K562 (cell line): ENCODE results near the gene TNFSF9.

Source experiments
- ATF1 ChIP-seq, 2 experiments: fragments of 450-650 bp in 1 of 2; IDR thresholded peaks; 2 replicates each; pipeline ENCODE4 v1.6.1; 2016; ENCODE audit warnings: missing compliant biosample characterization in 1 of 2, missing genetic modification characterization in 1 of 2
- BMI1 ChIP-seq: fragments of 150-350 bp; IDR thresholded peaks from 2 replicates; pipeline ENCODE4 v1.6.1; 2014; ENCODE audit warnings: low read length
- FOXJ3 ChIP-seq: sonication (generic); formaldehyde crosslinking; IDR thresholded peaks from 2 replicates; pipeline ENCODE4 v1.4.0; 2020; ENCODE audit warnings: mild to moderate bottlenecking, missing genetic modification reagents
- MXD1 ChIP-seq: fragments of 250-450 bp; sonication (Bioruptor Pico); IDR thresholded peaks from 2 replicates; pipeline ENCODE4 v1.8.0; 2021; ENCODE audit warnings: borderline replicate concordance, mild to moderate bottlenecking, moderate library complexity; ENCODE audit not compliant: poor library complexity, severe bottlenecking
- POLR2A ChIP-seq: fragments of 450-650 bp; conservative IDR thresholded peaks from 2 replicates; pipeline ENCODE4 v1.6.1; 2016
- RFX5 ChIP-seq: IDR thresholded peaks from 2 replicates; pipeline ENCODE4 v1.6.1; 2011; ENCODE audit warnings: low read depth, mild to moderate bottlenecking, improper control_type of control experiment, low read length
- SREBF2 ChIP-seq: sonication (generic); formaldehyde crosslinking; IDR thresholded peaks from 2 replicates; pipeline ENCODE4 v1.4.0; 2020; ENCODE audit warnings: mild to moderate bottlenecking, missing genetic modification reagents
- TCFL5 ChIP-seq: fragments of 250-450 bp; sonication (Bioruptor Pico); conservative IDR thresholded peaks from 2 replicates; pipeline ENCODE4 v1.6.1; 2021; ENCODE audit warnings: mild to moderate bottlenecking, moderate library complexity, matching md5 sums
- ZBTB11 ChIP-seq, 3 experiments: fragments of 200-800 bp in 1 of 3; fragments of 250-450 bp in 1 of 3; fragments of 450-650 bp in 1 of 3; sonication (Bioruptor Pico) in 1 of 3; sonication (Bioruptor generic) in 1 of 3; formaldehyde crosslinking in 1 of 3; IDR thresholded peaks; 2 replicates each; pipeline versions ENCODE4 v1.6.1 to v1.8.0; 2016 to 2022; ENCODE audit warnings: mild to moderate bottlenecking in 2 of 3, missing genetic modification characterization in 2 of 3, missing compliant biosample characterization in 1 of 3, moderate library complexity in 1 of 3
- ZNF76 ChIP-seq: fragments of 250-450 bp; sonication (Bioruptor Pico); IDR thresholded peaks from 2 replicates; pipeline ENCODE4 v1.4.0; 2020; ENCODE audit warnings: mild to moderate bottlenecking, moderate library complexity, borderline replicate concordance
- TF ChIP-seq, protein P1 (sequence below), 3 experiments: IDR thresholded peaks in 2 of 3; conservative IDR thresholded peaks in 1 of 3; 2 replicates each; pipeline ENCODE4 v1.5.1; 2011 to 2012; ENCODE audit warnings: low read length in 3 of 3, mild to moderate bottlenecking in 3 of 3, control low read depth in 2 of 3, improper control_type of control experiment in 1 of 3, inconsistent platforms in 1 of 3, low read depth in 1 of 3, mixed read lengths in 1 of 3, moderate library complexity in 1 of 3; ENCODE audit not compliant: insufficient read depth in 2 of 3

DNA sequence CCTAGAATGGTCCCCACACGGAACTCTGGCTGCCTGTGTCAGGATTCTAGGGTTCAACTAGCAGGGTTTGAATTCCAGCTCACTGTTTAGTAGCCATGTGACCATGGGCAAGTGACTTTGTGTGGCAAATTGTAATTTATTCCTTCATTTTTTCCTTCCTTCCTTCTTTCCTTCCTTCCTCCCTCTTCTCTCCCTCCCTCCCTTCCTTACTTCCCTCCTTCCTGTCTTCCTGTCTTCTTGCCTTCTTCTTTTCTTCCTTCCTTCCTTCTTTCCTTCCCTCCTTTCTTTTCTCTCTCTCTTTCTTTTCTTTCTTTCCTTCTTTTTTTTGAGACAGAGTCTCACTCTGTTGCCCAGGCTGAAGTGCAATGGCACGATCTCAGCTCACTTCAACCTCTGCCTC lies 40.7 kb upstream of the TNFSF9 start:
- TF ChIP-seq POLR2A (no peak), ATF1 (CRISPR knock-in tag; IDR thresholded peaks at IDR 0.05) (no peak), ATF1 (tag; IDR thresholded peaks at IDR 0.05) (no peak), FOXJ3 (no peak), TCFL5 (CRISPR knock-in tag) (no peak), ZNF76 (CRISPR knock-in tag) (no peak), ZBTB11 (CRISPR knock-in tag; IDR thresholded peaks at IDR 0.05) (no peak), SREBF2 (no peak), MXD1 (CRISPR knock-in tag) (no peak), BMI1 (no peak), RFX5 (no peak)
- TF ChIP-seq, protein P1, sequence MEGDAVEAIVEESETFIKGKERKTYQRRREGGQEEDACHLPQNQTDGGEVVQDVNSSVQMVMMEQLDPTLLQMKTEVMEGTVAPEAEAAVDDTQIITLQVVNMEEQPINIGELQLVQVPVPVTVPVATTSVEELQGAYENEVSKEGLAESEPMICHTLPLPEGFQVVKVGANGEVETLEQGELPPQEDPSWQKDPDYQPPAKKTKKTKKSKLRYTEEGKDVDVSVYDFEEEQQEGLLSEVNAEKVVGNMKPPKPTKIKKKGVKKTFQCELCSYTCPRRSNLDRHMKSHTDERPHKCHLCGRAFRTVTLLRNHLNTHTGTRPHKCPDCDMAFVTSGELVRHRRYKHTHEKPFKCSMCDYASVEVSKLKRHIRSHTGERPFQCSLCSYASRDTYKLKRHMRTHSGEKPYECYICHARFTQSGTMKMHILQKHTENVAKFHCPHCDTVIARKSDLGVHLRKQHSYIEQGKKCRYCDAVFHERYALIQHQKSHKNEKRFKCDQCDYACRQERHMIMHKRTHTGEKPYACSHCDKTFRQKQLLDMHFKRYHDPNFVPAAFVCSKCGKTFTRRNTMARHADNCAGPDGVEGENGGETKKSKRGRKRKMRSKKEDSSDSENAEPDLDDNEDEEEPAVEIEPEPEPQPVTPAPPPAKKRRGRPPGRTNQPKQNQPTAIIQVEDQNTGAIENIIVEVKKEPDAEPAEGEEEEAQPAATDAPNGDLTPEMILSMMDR (IDR thresholded peaks at IDR 0.05 in 2 of 3, conservative IDR thresholded peaks at IDR 0.05 in 1 of 3; ENCODE audit: insufficient read depth in 2 of 3, low read depth in 1 of 3, low read length in 3 of 3) = no peak
